ENCODE data around the gene CD40LG.

The CD40LG gene

GRCh38 chrX:136667446-136668168 is 19.6 kb downstream of the CD40LG start:
- TF ChIP-seq, protein P1, sequence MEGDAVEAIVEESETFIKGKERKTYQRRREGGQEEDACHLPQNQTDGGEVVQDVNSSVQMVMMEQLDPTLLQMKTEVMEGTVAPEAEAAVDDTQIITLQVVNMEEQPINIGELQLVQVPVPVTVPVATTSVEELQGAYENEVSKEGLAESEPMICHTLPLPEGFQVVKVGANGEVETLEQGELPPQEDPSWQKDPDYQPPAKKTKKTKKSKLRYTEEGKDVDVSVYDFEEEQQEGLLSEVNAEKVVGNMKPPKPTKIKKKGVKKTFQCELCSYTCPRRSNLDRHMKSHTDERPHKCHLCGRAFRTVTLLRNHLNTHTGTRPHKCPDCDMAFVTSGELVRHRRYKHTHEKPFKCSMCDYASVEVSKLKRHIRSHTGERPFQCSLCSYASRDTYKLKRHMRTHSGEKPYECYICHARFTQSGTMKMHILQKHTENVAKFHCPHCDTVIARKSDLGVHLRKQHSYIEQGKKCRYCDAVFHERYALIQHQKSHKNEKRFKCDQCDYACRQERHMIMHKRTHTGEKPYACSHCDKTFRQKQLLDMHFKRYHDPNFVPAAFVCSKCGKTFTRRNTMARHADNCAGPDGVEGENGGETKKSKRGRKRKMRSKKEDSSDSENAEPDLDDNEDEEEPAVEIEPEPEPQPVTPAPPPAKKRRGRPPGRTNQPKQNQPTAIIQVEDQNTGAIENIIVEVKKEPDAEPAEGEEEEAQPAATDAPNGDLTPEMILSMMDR (IDR thresholded peaks at IDR 0.05; ENCODE audit: low read depth, low read length): no peak
- H3K4me3 ChIP-seq (ENCODE audit: low read depth, low read length): no peak overlapping the region
- DNase-seq (ENCODE audit: low read depth): no peak

DNA sequence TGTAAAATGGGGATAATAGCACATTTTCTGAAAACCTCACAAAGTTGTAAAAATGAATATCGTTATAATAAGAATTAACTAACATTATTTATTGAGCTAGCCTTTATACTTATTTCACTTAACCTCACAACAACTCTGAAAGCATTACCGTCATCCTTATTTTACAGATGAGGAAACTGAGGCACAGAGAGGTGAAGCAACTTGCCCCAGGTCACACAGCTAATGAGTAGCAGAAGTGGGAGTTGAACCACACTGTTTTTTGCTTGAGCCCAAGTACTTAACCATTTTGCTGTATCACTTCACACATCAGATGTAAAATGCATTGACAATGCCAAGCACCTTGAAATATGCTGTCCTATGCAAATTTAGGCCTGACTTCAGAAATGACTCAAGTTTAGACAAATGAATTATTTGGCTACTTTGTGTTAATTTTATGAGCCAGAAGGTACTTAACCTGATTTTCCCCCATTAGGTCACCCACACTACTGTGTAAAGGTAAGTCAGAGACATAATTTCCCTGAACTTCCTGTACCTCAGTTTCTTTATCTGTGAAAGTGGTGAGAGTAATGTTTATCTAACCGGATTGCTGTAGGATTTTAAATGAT is 23.1 kb downstream of the CD40LG start:
- no peak for TF ChIP-seq POLR2A (IDR thresholded peaks at IDR 0.05; ENCODE audit: extremely low read depth, insufficient read length)
- TF ChIP-seq MYC (IDR thresholded peaks at IDR 0.05; ENCODE audit: low read depth, low read length): no peak
- TF ChIP-seq, protein P2, sequence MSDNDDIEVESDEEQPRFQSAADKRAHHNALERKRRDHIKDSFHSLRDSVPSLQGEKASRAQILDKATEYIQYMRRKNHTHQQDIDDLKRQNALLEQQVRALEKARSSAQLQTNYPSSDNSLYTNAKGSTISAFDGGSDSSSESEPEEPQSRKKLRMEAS (IDR thresholded peaks at IDR 0.05; ENCODE audit: low read depth, low read length): no peak
- TF ChIP-seq, protein P1 (IDR thresholded peaks at IDR 0.05; ENCODE audit: low read depth, low read length): no peak
- no peak overlapping the region for H3K4me3 ChIP-seq (ENCODE audit: low read depth, low read length)
- DNase-seq (ENCODE audit: low read depth): no peak

GRCh38 chrX:136674270-136674985 is 26.5 kb downstream of the CD40LG start:
- H3K4me3 ChIP-seq (ENCODE audit: low read depth, low read length): no peak overlapping the region
- TF ChIP-seq POLR2A (IDR thresholded peaks at IDR 0.05; ENCODE audit: extremely low read depth, insufficient read length): no peak
- no peak for TF ChIP-seq MYC (IDR thresholded peaks at IDR 0.05; ENCODE audit: low read depth, low read length)
- TF ChIP-seq, protein P1 (IDR thresholded peaks at IDR 0.05; ENCODE audit: low read depth, low read length): no peak
- TF ChIP-seq, protein P2 (IDR thresholded peaks at IDR 0.05; ENCODE audit: low read depth, low read length): no peak
- DNase-seq (ENCODE audit: low read depth): no peak

DNA sequence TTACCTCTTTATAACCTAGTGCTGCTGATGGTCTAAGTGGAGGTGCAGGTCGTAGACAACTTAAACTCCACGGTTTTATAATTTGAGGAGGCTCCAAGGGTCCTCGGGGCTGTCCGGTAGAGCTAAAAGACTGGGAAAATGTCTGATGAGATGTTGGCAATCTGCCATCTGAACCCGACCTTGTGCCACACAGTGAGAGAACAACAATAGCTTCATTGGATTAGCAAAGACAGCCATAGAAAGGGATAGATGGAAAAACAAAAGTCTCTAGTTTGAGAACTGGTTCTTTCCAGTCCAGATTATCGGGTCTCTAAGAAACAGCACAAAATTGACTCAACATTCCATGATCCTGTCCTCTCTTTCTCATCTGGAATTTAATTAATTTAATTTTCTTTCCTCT is 31.6 kb downstream of the CD40LG start:
- TF ChIP-seq MYC (IDR thresholded peaks at IDR 0.05; ENCODE audit: low read depth, low read length): no peak
- TF ChIP-seq, protein P1 (IDR thresholded peaks at IDR 0.05; ENCODE audit: low read depth, low read length): no peak
- TF ChIP-seq POLR2A (IDR thresholded peaks at IDR 0.05; ENCODE audit: extremely low read depth, insufficient read length): no peak
- TF ChIP-seq, protein P2 (IDR thresholded peaks at IDR 0.05; ENCODE audit: low read depth, low read length): no peak
- no peak overlapping the region for H3K4me3 ChIP-seq (ENCODE audit: low read depth, low read length)
- DNase-seq (ENCODE audit: low read depth): no peak

DNA sequence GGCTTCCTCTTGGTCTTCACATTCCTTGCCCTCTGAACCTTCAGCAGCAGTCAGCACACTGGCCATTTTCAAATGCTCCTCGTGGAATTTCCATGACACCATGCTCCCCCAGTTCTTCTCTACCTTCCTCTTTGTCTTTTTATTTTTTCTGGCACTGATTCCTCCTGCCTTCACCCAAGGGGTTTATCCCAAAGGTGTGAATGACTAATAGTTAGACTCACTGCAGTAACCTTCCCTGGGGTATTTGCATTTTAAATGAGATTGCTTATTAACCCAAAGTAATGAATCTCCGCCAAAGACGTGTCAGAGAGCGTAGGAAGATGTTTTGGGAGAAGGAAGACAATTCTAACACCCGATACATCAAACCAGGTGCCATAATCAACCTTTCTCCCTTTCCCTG is 36.2 kb downstream of the CD40LG start:
- TF ChIP-seq, protein P1 (IDR thresholded peaks at IDR 0.05; ENCODE audit: low read depth, low read length): no peak
- no peak for TF ChIP-seq MYC (IDR thresholded peaks at IDR 0.05; ENCODE audit: low read depth, low read length)
- H3K4me3 ChIP-seq (ENCODE audit: low read depth, low read length): no peak overlapping the region
- DNase-seq (ENCODE audit: low read depth): no peak
